NCI-H1417 (cell line): ENCODE results near the gene UFSP1.
A peak's percentile ranks its signal among the peaks of the same experiment; 100 is the strongest.
"Not testable (repeated sequence)": the region's sequence is repeated elsewhere in the genome, so short reads cannot be mapped to it uniquely, and the experiment has no call there.

Source experiments
- DNase-seq, 3 experiments: peaks; one replicate each; lab custom pipeline; 2025; lab: John Stamatoyannopoulos, UW

UFSP1 gene

GRCh38 chr7:100860702-100861615 is 28.6 kb downstream of the UFSP1 start:
- DNase-seq, result no peak

GRCh38 chr7:100859856-100860255 is 29.7 kb downstream of the UFSP1 start:
- no peak for DNase-seq

- no peak for DNase-seq
Observed at GRCh38 chr7:100856871-100857282, 32.6 kb downstream of the UFSP1 start.

GRCh38 chr7:100855515-100855914 is 34.0 kb downstream of the UFSP1 start:
- DNase-seq, result no peak

- not testable (repeated sequence) for DNase-seq
Observed at GRCh38 chr7:100854899-100855298, 34.6 kb downstream of the UFSP1 start.

GRCh38 chr7:100854146-100854895 is 35.2 kb downstream of the UFSP1 start:
- no peak for DNase-seq

- DNase-seq, result peak; percentile 93 to 96 (median 95)
Observed at GRCh38 chr7:100852048-100852872, 37.3 kb downstream of the UFSP1 start, which contains the start of gene SLC12A9. Gene SLC12A9, plus strand, starts transcription at chr7:100852713. Its CDS starts 1,485 bp downstream, at chr7:100854198.

GRCh38 chr7:100847360-100847759 is 42.2 kb downstream of the UFSP1 start:
- no peak for DNase-seq

GRCh38 chr7:100840470-100841100 is 48.9 kb downstream of the UFSP1 start:
- peak in 1 of 3 experiments; percentile 19 for DNase-seq

- no peak for DNase-seq
Observed at GRCh38 chr7:100839361-100839760, 50.2 kb downstream of the UFSP1 start.
